SK-N-SH (cell line): ENCODE data around the gene MAP3K13.

Source experiments
- CTCF ChIP-seq: fragments of 200-600 bp; sonication (generic); IDR thresholded peaks from 2 replicates; pipeline ENCODE4 v1.6.1; 2017; ENCODE audit warnings: antibody characterized with exemption, mild to moderate bottlenecking, moderate library complexity
- MAX ChIP-seq: IDR thresholded peaks from 2 replicates; pipeline ENCODE4 v1.4.0; 2012; ENCODE audit warnings: low read depth
- POLR2AphosphoS5 ChIP-seq: IDR thresholded peaks from 2 replicates; pipeline ENCODE4 v1.6.1; 2012; ENCODE audit warnings: low read depth, low read length
- YY1 ChIP-seq: IDR thresholded peaks from 2 replicates; pipeline ENCODE4 v1.4.0; 2012; ENCODE audit warnings: low read depth, mild to moderate bottlenecking

GRCh38 chr3:185416513-185416912 lies 53.6 kb downstream of the MAP3K13 start:
- TF ChIP-seq CTCF (no peak), MAX (no peak), POLR2AphosphoS5 (no peak), YY1 (no peak)
